Panc1 (cell line): ENCODE results near the gene SFXN3. TPM values are rescaled to one million over a fixed set of nuclear protein-coding genes. Genes with fewer than 3 reads are reported as not detected.

ENCODE experiments used
- ATAC-seq: fragments of 200-7000 bp; cut with Tn5 transposase; 2 replicates; pipeline ENCODE4 v1.9.1; 2020; ENCODE audit warnings: mild to moderate bottlenecking, moderate library complexity
- BruUV-seq: library from RNA; stranded (reverse); fragments of 400-500 nt; replicated peaks from 2 replicates; lab custom pipeline; 2021; lab: Mats Ljungman, UMichigan
- CTCF ChIA-PET: fragments of 300-600 bp; sonication (Branson Sonifier 250); formaldehyde crosslinking; loops from one replicate; lab custom pipeline; 2022; ENCODE audit warnings: antibody characterized with exemption; lab: Charles Lee
- POLR2A ChIA-PET: fragments of 300-600 bp; sonication (Branson Sonifier 250); formaldehyde crosslinking; loops from one replicate; lab custom pipeline; 2022; ENCODE audit warnings: antibody characterized with exemption; lab: Charles Lee
- DNase-seq: peaks from one replicate; pipeline ENCODE4 v3.0.0-alpha.2; 2010; ENCODE audit warnings: low read depth, low spot score
- H3K27ac ChIP-seq: 2 replicates; pipeline ENCODE4 v1.5.1; 2011; ENCODE audit warnings: mild to moderate bottlenecking, low read length, inconsistent platforms
- H3K27me3 ChIP-seq: fragments of 200-500 bp; sonication (Bioruptor generic); 2 replicates; pipeline ENCODE4 v1.6.0; 2014; ENCODE audit warnings: low read length, inconsistent platforms; ENCODE audit not compliant: control insufficient read depth, insufficient read depth
- H3K36me3 ChIP-seq: fragments of 200-500 bp; sonication (Bioruptor generic); 2 replicates; pipeline ENCODE4 v1.5.1; 2014; ENCODE audit warnings: inconsistent platforms, mild to moderate bottlenecking, low read length, moderate library complexity; ENCODE audit not compliant: control insufficient read depth, insufficient read depth
- H3K4me1 ChIP-seq: 2 replicates; pipeline ENCODE4 v1.5.1; 2011; ENCODE audit warnings: inconsistent platforms, mild to moderate bottlenecking, low read length, moderate library complexity; ENCODE audit not compliant: control insufficient read depth, insufficient read depth
- H3K4me3 ChIP-seq, 2 experiments: 2 replicates each; pipeline ENCODE4 v1.5.1; 2011 to 2012; ENCODE audit warnings: low read depth in 2 of 2, low read length in 2 of 2, mild to moderate bottlenecking in 2 of 2, inconsistent platforms in 1 of 2, moderate library complexity in 1 of 2
- H3K9me3 ChIP-seq: fragments of 200-500 bp; sonication (Bioruptor generic); 2 replicates; pipeline ENCODE4 v1.5.1; 2014; ENCODE audit warnings: low read depth, mild to moderate bottlenecking, inconsistent platforms, low read length, moderate library complexity; ENCODE audit not compliant: control insufficient read depth, insufficient read depth
- POLR2AphosphoS5 ChIP-seq: IDR thresholded peaks from 2 replicates; pipeline ENCODE4 v1.6.1; 2012; ENCODE audit warnings: mild to moderate bottlenecking, low read depth, low read length, moderate library complexity
- REST ChIP-seq, 2 experiments: IDR thresholded peaks; 2 replicates each; pipeline ENCODE4 v1.6.1; 2011 to 2012; ENCODE audit warnings: low read depth in 2 of 2, control low read depth in 1 of 2, low read length in 1 of 2, mild to moderate bottlenecking in 1 of 2, moderate library complexity in 1 of 2; ENCODE audit not compliant: insufficient read depth in 1 of 2
- SIN3A ChIP-seq: IDR thresholded peaks from 2 replicates; pipeline ENCODE4 v1.6.1; 2012; ENCODE audit warnings: low read depth, mild to moderate bottlenecking, low read length, moderate library complexity, borderline replicate concordance; ENCODE audit not compliant: insufficient read depth
- TCF7L2 ChIP-seq: IDR thresholded peaks from 2 replicates; pipeline ENCODE4 v1.6.1; 2011; ENCODE audit warnings: mild to moderate bottlenecking, low read depth, low read length, inconsistent platforms
- in situ Hi-C: cut with HindIII; loops from 2 replicates; pipeline ENCODE4 v1.10.0; 2016; ENCODE audit warnings: low sequenced_read_pairs, low pct_unique_long_range_greater_than_20kb
- intact Hi-C: fragments of 100-400 bp; cut with micrococcal nuclease; formaldehyde crosslinking; loops from one replicate; pipeline ENCODE4 v1.10.0; 2022; ENCODE audit not compliant: unreplicated experiment
- total RNA-seq: library from RNA; stranded (reverse); gene quantifications from one replicate; pipeline ENCODE4 v1.2.1, GENCODE V29; 2021; ENCODE audit not compliant: unreplicated experiment
- TF ChIP-seq, protein P1 (sequence below): fragments of 450-650 bp; IDR thresholded peaks from 2 replicates; pipeline ENCODE4 v1.5.1; 2017; ENCODE audit warnings: mild to moderate bottlenecking

Gene SFXN3
- total RNA-seq, 1 experiment from 2014 or later, result 15.3 TPM

DNA sequence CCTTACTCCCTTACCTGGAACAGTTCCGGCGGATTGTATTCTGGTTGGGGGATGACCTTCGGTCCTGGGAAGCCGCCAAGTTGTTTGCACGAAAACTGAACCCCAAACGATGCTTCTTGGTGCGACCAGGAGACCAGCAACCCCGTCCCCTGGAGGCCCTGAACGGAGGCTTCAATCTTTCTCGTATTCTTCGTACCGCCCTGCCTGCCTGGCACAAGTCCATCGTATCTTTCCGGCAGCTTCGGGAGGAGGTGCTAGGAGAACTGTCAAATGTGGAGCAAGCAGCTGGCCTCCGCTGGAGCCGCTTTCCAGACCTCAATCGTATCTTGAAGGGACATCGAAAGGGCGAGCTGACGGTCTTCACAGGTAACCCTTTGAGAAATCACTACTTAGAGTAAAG lies 41.9 kb upstream of the SFXN3 start:
- DNase-seq, result no peak
- ChIA-PET CTCF (interaction anchor here (1.4 kb wide), 1 partner anchor 25 kb away, joined by 4 read pairs; no protein-coding TSS in a partner anchor), POLR2A (no interaction called here)
- intact Hi-C loops, result no loop called here
- in situ Hi-C loops, result no loop called here
- TF ChIP-seq, protein P1, sequence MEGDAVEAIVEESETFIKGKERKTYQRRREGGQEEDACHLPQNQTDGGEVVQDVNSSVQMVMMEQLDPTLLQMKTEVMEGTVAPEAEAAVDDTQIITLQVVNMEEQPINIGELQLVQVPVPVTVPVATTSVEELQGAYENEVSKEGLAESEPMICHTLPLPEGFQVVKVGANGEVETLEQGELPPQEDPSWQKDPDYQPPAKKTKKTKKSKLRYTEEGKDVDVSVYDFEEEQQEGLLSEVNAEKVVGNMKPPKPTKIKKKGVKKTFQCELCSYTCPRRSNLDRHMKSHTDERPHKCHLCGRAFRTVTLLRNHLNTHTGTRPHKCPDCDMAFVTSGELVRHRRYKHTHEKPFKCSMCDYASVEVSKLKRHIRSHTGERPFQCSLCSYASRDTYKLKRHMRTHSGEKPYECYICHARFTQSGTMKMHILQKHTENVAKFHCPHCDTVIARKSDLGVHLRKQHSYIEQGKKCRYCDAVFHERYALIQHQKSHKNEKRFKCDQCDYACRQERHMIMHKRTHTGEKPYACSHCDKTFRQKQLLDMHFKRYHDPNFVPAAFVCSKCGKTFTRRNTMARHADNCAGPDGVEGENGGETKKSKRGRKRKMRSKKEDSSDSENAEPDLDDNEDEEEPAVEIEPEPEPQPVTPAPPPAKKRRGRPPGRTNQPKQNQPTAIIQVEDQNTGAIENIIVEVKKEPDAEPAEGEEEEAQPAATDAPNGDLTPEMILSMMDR, result no peak
- no peak for TF ChIP-seq TCF7L2
- TF ChIP-seq SIN3A, result no peak
- no peak for TF ChIP-seq REST (IDR thresholded peaks at IDR 0.05; ENCODE audit: insufficient read depth in 1 of 2, low read depth in 2 of 2, low read length in 1 of 2)
- no peak for TF ChIP-seq POLR2AphosphoS5
- peak overlapping the region; percentile 95 for H3K27ac ChIP-seq
- no TSS peak for BruUV-seq
- no peak for ATAC-seq
- peak overlapping the region; percentile 84 to 98 for H3K4me3 ChIP-seq
- no peaks in the 10 kb centered on the region for H3K27me3 ChIP-seq
- no peaks in the 10 kb centered on the region for H3K9me3 ChIP-seq
- H3K36me3 ChIP-seq, result peaks cover 26% of the 10 kb centered on the region
- H3K4me1 ChIP-seq, result peaks cover 32% of the 10 kb centered on the region

DNA sequence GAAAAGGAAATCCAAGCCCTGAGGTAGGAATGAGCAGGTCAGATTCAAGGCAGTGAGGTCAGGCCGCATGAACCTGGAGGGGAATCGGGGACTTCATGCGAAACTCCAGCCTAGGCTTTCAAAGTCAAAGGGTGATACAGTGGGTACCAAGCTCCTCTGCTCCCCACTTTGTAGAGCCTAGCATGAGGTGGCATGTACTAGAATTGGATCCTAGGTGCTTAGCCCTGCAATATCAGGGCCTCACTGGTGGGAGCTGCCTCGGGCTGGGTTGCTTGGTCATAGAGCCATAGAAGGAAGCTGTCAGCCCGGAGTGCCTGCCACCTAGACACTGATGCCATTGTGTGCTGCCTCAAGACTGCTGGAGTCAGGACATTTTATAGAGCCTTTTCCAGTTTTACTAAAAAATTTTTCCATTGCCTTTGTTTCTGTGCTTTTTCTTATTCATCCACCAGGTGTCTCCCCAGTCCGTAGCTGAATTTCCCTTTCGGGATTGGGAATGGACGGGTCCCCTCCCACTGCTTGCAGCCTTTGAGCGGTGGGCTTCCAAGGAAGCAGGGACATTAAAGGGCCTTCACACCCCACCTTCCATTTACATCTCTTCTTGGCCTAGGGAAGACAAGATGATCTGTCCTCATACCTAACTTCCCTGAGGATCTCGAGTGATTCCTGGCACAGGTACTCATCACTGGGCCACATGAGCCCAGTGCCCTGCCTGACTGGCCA lies 36.9 kb upstream of the SFXN3 start:
- intact Hi-C loops, result loop anchor here (1.0 kb wide), 1 partner anchor 20 kb away; no protein-coding TSS in a partner anchor
- BruUV-seq, result TSS peak; percentile 74
- H3K27ac ChIP-seq, result peak overlapping the region; percentile 40

More for the DNA sequence above, 36.9 kb upstream of the SFXN3 start:
- DNase-seq, result no peak
- no peaks in the 10 kb centered on the region for H3K9me3 ChIP-seq
- CTCF ChIA-PET, result interaction anchor here (0.6 to 1.2 kb wide), 3 partner anchors 17 to 64 kb away, joined by 4 to 7 read pairs (median 6); no protein-coding TSS in a partner anchor
- TF ChIP-seq POLR2AphosphoS5 (0 out of 2 replicates have a peak, but pooled peaks have one; percentile 14), TCF7L2 (no peak)
- TF ChIP-seq, protein P1, result peak; percentile 92
- H3K4me1 ChIP-seq, result peaks cover 34% of the 10 kb centered on the region
- no peaks in the 10 kb centered on the region for H3K27me3 ChIP-seq
- ATAC-seq, result no peak
- H3K36me3 ChIP-seq, result peaks cover 25% of the 10 kb centered on the region
- H3K4me3 ChIP-seq, result no peak overlapping the region
- in situ Hi-C loops, result no loop called here
- POLR2A ChIA-PET, result no interaction called here
